GM21447 (cell line): ENCODE results near the gene VENTX.
"Not testable (repeated sequence)": the region's sequence is repeated elsewhere in the genome, so short reads cannot be mapped to it uniquely, and the experiment has no call there.

Experiments used
- ATAC-seq: cut with Tn5 transposase; IDR thresholded peaks from one replicate; pipeline ENCODE4 v1.9.1; 2021; ENCODE audit not compliant: unreplicated experiment

The VENTX gene

DNA sequence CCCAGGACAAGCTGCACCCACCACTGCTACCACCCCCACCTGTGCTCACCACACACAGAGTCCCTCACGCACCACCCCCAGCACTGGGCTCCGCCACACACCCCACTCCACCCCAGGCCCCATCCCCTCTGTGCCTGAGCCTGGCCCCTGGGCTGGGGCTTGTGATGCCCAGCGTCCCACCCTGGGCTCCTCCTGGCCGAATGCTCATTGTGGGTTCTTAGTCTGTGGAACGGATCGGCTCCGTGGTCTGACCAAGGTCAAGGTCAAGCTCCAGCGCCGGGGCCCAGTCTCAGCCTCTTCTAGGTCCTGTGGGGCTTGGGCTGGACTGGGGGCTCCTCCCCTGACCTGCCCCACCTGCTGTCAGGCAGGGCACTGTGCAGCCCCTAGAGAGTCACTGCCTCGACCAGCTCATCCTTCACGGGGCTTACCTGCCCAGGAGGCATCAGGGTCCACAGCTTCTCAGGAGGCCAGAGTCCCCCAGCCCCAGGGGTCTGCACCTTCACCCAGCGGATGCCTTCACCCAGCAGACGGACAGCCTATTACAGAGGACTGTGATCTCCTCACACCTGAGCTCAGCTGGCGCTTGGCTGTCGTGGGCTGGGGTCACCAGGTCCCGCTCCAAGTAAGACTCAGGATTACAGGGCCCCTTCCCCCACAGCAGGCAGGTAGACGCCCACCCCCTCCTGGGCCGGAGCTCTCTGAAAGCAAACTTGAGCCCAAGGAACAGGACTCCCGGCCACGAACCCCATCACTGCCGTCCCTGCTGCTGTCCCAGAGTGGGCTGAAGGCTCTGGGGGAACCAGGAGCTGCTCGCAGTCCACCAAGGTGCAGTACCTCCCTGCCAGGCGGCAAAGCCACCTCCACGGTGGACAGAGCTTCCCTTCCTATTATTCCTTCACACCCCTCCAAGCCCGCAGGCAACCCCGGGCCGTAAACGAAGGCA, 22.9 kb upstream of the VENTX start:
- no peak for ATAC-seq

DNA sequence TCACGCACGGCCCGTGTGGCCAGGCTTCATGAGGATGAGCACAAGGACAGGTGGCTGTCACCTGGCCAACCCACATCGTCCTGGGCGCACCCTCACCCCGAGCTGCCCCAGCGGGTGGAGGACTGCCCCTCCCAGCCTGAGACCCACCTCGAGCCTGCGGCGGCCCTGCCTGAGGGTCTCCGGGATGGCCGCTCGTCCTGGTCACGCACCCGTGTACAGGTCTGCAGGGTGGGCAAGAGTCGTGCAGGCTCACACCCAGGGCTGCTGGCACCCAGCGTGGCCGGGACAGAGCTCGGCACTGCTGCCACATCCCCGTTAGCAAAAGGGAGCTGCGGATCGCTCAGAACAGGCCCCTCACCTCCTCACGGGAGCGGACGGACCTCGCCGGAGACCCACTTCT, 22.1 kb upstream of the VENTX start:
- ATAC-seq: no peak

DNA sequence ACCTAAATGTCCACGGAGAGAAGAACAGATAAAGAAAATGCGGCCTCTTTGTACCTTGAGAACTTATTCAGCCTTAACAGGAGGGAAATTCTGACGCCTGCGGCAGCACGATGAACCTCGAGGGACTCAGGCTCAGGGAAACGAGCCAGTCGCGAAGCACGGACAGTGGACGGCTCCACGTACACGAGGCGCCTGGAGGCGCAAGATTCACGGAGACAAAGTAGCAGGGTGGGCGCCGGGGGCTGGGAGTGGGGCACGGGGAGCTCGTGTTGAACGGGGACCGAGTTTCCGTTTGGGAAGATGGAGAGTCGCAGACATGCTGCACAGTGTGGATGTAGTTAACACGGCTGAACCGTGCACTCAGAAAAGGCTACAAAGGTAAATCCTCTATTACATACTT, 20.9 kb upstream of the VENTX start:
- no peak for ATAC-seq

DNA sequence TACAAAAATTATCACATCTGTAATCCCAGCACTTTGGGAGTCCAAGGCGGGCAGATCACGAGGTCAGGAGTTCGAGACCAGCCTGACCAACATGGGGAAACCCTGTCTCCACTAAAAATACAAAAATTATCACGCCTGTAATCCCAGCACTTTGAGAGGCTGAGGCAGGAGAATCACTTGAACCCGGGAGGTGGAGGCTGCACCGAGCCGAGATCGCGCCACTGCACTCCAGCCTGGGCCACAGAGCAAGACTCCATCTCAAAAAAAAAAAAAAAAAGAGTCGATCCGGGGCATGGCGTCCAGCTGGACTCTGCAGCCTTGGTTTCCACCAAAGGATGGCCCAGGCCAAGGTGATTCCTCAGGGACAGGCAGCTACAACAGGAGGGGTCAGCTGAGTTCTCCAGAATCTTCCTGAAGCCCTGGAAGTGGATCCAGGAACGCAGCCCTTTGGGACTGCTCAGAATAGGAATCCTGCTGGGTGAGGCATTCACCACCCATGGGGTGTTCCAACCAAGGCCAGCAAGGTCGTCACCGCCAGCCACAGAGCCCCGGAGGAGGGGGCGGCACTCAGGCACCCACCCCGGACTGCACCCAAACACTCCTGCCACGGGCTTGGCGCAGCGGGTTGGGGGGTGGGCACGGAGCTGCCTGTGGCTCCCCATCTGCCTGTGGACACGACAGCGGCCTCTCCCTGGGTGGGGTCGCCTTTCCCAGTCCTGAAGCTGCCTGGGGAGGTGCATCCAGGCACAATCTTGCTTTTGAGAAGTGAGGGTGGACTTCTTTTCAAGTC, 19.7 kb upstream of the VENTX start:
- no peak for ATAC-seq

GRCh38 chr10:133218891-133219290, 18.8 kb upstream of the VENTX start:
- ATAC-seq: no peak

DNA sequence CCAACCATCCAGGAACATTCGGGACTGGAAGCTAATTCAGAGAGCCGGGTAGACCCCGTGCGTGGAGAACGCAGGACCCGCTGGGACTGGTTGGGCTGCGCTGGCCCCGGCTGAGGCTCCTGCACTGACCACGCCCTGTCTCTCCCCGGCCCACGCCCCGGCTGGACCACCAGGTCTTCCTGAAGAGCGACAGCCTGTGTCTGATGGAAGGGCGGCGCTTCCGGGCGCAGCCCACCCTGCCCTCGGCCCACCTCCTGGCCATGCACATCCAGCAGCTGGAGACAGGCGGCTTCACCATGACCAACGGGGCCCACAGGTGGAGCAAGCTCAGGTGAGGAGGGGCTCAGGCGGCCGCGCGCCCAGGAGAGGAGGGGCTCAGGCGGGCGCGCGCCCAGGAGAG, 17.9 kb upstream of the VENTX start:
- no peak for ATAC-seq

DNA sequence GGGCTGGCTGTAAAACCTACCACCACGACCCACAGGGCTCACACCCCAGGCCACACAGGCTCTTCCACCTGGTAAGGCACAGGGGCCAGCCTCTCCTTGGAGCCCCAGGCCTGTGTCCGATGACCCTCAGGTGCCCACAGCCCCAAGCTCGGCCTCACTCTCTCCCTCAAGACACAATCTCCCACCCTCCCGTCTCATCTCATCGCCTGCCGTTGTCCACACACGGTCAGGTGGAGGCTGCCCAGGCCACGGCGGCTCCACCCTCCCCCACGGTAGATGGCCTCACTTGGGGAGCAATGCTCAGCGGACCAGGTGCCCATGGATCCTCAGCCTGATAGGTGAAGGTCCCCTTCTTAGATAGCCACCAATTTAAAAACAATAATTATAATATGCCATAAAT, 16.3 kb upstream of the VENTX start:
- ATAC-seq: no peak

- ATAC-seq: not testable (repeated sequence)
Observed at GRCh38 chr10:133221756-133222155, 15.9 kb upstream of the VENTX start.

DNA sequence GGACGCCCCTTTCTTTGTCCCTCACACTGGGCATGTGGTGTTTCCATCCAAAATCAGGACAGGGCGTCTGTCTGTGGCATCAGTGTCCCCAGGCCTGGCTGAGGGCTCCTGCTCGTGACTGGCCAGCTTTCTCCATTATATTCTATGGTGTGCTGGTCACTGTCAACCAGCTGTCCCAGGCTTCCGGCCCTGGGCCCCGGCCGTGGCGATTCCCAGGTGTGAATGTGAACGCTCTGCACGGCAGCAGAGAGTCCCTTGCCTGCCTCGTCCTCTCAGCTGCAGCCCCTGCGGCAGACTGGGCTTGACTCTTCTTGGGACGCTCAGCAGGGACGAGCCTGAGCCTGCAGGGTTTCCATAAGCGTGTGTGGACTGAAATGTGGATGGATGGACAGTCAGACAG, 13.6 kb upstream of the VENTX start:
- ATAC-seq: no peak

DNA sequence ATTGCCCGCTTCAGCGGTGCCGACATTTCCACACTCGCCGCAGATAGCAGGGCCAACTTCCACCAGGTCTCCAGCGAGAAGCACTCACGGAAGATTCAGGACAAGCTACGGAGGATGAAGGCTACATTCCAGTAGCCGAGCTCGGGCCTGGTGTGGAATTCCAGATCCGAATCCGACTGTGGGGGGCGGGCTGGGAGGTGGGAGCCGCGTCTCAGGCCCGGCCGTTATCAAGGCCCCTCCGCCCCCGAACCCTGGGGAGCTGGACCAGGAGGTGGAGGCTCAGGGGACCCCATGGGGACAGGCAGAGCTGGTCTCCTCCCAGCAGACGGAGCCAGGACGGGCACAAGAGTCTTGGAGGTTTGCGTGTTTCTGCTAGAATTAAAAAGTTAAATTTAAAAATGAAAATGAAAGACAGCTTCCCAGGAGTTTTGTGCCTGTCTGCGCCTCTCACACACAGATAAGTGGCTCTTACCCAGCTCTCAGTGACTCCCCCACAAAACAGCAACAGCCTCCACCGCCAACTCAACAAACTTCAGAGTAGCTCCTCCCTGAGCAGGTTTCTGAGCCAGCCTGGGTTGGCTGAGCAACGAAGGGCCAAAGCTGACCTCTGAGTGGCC, 12.8 kb upstream of the VENTX start:
- no peak for ATAC-seq

GRCh38 chr10:133225707-133226191, 11.9 kb upstream of the VENTX start:
- no peak for ATAC-seq

DNA sequence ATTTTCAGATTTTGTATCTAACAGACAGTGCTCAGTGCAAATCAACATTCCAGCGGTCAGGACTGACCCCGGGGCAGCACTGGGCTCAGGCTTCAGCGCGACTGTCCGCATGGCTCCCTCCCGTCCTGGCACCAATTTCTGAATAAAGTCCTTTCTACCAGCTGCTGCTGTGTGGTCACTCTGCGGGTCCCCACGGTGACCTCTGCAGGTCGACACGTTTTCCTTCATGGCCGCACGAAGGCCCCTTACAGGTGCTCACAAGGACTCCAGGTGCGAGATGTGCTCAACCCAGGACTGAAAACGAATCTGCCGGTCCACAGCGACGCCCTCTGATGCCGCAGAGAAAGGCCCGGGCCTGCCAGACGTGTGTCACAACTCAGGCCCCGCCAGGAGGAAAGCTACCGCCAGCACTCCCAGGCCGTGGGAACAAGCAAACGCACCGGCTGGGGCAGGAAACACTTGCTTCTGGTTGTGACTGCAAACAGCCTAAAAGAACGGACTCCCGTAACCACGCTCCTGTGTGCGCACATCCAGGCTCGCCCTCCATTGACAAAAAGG, 11.3 kb upstream of the VENTX start:
- no peak for ATAC-seq

GRCh38 chr10:133227256-133227655, 10.4 kb upstream of the VENTX start:
- no peak for ATAC-seq

DNA sequence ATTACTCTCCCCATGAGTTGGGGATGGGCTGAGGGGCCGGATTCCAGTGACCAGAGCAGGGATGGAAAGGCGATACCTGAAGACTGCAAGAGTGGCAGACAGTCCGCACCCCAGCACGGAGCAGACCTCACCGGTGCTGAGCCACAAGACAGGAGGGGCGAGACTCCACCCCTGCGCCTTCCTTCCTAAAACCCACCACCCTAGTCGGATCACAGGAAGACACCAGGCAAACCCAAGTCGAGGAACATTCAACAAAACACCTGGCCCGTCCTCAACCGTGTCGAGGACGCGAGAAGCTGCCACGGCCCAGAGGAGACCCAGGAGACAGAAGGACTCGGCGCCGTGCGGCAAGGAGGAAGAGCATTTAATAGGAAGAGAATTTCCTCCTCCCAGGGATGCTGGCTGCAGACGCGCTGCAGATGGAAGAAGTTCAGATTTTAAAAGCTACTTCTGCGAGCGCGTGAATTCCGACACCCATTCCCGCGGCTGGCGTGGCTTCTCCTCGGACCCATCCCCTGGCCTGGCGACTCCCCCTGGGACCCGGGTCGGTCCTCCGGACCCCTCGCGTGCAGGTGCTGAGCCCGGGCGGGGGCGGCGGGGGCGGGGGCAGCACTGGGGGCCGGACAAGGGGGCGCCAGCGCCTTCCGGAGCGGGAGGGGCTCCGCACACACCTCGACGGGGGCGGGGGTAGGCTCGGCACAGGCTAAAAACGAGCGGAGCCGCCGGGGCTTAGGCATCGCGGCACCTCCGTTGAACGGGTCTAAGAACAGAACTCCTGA, 8.2 kb upstream of the VENTX start:
- ATAC-seq: no peak

- ATAC-seq: no peak
Observed at GRCh38 chr10:133230044-133230361, 7.7 kb upstream of the VENTX start, which contains the start of gene UTF1. Gene UTF1 (plus strand): TSS chr10:133230217. CDS start chr10:133230289, 72 bp downstream.

DNA sequence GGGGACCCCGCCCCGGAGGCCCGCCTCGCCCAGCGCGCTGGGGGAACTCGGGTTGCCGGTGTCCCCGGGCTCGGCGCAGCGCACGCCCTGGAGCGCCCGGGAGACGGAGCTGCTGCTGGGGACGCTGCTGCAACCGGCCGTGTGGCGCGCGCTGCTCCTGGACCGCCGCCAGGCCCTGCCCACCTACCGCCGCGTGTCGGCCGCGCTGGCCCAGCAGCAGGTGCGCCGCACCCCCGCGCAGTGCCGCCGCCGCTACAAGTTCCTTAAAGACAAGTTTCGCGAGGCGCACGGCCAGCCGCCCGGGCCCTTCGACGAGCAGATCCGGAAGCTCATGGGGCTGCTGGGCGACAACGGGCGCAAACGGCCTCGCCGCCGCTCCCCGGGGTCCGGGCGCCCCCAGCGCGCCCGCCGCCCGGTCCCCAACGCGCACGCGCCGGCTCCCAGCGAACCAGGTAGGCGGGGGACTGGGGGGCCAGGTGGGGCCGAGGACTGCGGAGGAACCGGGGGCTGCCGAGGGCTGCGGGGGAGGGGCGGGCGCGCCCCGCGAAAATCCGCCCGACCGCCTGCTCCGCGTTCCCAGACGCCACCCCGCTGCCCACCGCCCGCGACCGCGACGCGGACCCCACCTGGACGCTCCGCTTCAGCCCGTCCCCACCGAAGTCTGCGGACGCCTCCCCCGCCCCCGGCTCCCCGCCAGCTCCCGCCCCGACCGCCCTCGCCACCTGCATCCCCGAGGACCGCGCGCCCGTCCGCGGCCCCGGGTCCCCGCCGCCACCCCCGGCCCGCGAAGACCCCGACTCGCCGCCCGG, 7.1 kb upstream of the VENTX start:
- ATAC-seq: no peak

- ATAC-seq: no peak
Observed at GRCh38 chr10:133231244-133231945, 6.3 kb upstream of the VENTX start.

- ATAC-seq: no peak
Observed at GRCh38 chr10:133231946-133232574, 5.6 kb upstream of the VENTX start.

DNA sequence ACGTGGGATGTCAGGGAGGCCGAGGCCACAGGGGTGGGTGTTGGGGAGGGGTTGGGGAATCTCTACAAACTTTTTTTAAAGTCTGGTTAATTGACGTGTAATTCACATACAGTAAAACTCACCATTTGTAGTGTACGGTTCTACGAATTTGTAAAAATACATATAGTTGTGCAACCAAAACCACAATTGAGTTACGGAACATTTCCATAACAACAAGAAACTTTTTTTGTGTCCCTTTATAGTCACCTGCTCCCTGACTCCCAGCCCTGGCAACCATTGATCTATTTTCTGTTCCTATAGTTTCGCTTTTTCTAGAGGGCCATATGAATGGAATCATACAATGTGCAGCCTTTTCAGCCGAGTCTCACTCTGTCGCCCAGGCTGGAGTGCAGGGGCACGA, 2.9 kb upstream of the VENTX start:
- not testable (repeated sequence) for ATAC-seq
